HepG2 (cell line): ENCODE results near the gene MICB. TPM values are rescaled to one million over a fixed set of nuclear protein-coding genes. Genes with fewer than 3 reads are reported as not detected.

Experiments
- GATA4 ChIP-seq: sonication (generic); IDR thresholded peaks from 2 replicates; pipeline ENCODE4 v1.6.1; 2016; ENCODE audit warnings: antibody characterized with exemption, low read depth, borderline replicate concordance
- HES4 ChIP-seq: sonication (generic); formaldehyde crosslinking; IDR thresholded peaks from 2 replicates; pipeline ENCODE4 v1.9.0; 2021; ENCODE audit warnings: mild to moderate bottlenecking, missing genetic modification reagents, borderline replicate concordance
- NPAS2 ChIP-seq: sonication (generic); formaldehyde crosslinking; IDR thresholded peaks from 2 replicates; pipeline ENCODE4 v1.8.0; 2022; ENCODE audit warnings: mild to moderate bottlenecking, missing genetic modification reagents, borderline replicate concordance
- SP5 ChIP-seq: IDR thresholded peaks from 2 replicates; pipeline ENCODE4 v1.6.1; 2016; ENCODE audit warnings: low read depth, borderline replicate concordance
- ZNF20 ChIP-seq: sonication (generic); formaldehyde crosslinking; IDR thresholded peaks from 2 replicates; pipeline ENCODE4 v1.4.0; 2020; ENCODE audit warnings: mild to moderate bottlenecking, moderate library complexity, missing genetic modification reagents
- ZNF343 ChIP-seq: sonication (generic); formaldehyde crosslinking; IDR thresholded peaks from 2 replicates; pipeline ENCODE4 v1.4.0; 2020; ENCODE audit warnings: mild to moderate bottlenecking, missing genetic modification reagents
- ZNF615 ChIP-seq: sonication (generic); formaldehyde crosslinking; IDR thresholded peaks from 2 replicates; pipeline ENCODE4 v1.5.0; 2020; ENCODE audit warnings: mild to moderate bottlenecking, missing genetic modification reagents, borderline replicate concordance
- ZNF616 ChIP-seq: sonication (generic); formaldehyde crosslinking; IDR thresholded peaks from 2 replicates; pipeline ENCODE4 v1.5.0; 2020; ENCODE audit warnings: low read depth, mild to moderate bottlenecking, missing genetic modification reagents
- ZNF773 ChIP-seq: sonication (generic); formaldehyde crosslinking; IDR thresholded peaks from 2 replicates; pipeline ENCODE4 v1.4.0; 2020; ENCODE audit warnings: missing genetic modification reagents, borderline replicate concordance
- polyA plus RNA-seq, 8 experiments: library from polyadenylated mRNA; depleted of rRNA in 3 of 8; stranded (reverse) in 7 of 8; unstranded in 1 of 8; fragments of >200 nt; fragmentation: Illumina TruSeq in 4 of 8; extraction: Trizol in 4 of 8; gene quantifications; 2 replicates each; pipeline versions ENCODE4 v1.2.1 to v1.2.3, GENCODE V29; 2011 to 2016; ENCODE audit warnings: low read depth in 4 of 8, missing spikeins in 1 of 8, mixed read lengths in 1 of 8; ENCODE audit not compliant: insufficient read depth in 1 of 8
- total RNA-seq, 5 experiments: library from RNA; depleted of rRNA; stranded (reverse); fragments of >200 nt; fragmentation: Illumina TruSeq; extraction: Trizol; gene quantifications; 2 replicates each; pipeline ENCODE4 v1.2.3, GENCODE V29; 2016; ENCODE audit warnings: low read depth in 1 of 5
- TF ChIP-seq, protein P1 (sequence below): sonication (generic); formaldehyde crosslinking; IDR thresholded peaks from 2 replicates; pipeline ENCODE4 v1.4.0; 2020; ENCODE audit warnings: mild to moderate bottlenecking, missing genetic modification reagents, borderline replicate concordance
- TF ChIP-seq, protein P2 (sequence below): sonication (generic); formaldehyde crosslinking; IDR thresholded peaks from 2 replicates; pipeline ENCODE4 v1.8.0; 2022; ENCODE audit warnings: missing genetic modification reagents, mild to moderate bottlenecking, borderline replicate concordance
- TF ChIP-seq, protein P3 (sequence below): sonication (generic); formaldehyde crosslinking; IDR thresholded peaks from 2 replicates; pipeline ENCODE4 v1.4.0; 2020; ENCODE audit warnings: mild to moderate bottlenecking, missing genetic modification reagents
- TF ChIP-seq, protein P4 (sequence below): IDR thresholded peaks from 2 replicates; pipeline ENCODE4 v1.6.1; 2016; ENCODE audit warnings: low read depth

Gene MICB
- total and polyA plus RNA-seq, 2 of the 13 experiments (the other 11 are each of a cell fraction or from before 2014, with no cell fraction given), result 12.5 to 12.8 TPM

DNA sequence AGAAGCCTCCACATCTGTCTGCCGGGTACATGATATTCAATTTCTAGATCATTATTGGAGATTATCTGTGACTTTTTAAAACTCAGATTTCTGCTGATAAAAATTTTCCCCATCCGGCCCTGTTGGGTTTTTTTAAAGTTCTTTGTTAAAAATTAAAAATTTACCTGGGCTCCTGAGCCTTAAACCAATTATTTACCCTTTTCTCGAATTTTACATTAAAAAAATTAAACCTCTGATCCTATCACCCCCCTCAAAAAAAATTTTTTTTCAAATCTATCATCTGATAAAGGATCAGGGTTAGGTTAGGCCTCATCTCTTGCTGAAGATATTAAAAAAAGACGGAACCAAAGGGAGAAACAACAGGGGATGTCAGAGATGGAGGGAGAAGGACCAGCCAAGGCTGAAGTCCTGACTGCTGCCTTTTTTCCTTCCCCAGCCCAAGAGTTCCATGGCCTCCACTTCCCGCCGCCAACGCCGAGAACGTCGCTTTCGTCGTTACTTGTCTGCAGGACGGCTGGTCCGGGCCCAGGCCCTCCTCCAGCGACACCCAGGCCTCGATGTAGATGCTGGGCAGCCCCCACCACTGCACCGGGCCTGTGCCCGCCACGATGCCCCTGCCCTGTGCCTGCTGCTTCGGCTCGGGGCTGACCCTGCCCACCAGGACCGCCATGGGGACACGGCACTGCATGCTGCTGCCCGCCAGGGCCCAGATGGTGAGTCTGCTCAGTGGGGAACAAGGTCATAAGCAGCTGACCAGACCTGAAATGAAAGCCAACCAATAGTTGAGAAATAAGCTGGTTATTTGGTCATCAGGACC is 50.0 kb downstream of the MICB start (continued):
- TF ChIP-seq, protein P1, sequence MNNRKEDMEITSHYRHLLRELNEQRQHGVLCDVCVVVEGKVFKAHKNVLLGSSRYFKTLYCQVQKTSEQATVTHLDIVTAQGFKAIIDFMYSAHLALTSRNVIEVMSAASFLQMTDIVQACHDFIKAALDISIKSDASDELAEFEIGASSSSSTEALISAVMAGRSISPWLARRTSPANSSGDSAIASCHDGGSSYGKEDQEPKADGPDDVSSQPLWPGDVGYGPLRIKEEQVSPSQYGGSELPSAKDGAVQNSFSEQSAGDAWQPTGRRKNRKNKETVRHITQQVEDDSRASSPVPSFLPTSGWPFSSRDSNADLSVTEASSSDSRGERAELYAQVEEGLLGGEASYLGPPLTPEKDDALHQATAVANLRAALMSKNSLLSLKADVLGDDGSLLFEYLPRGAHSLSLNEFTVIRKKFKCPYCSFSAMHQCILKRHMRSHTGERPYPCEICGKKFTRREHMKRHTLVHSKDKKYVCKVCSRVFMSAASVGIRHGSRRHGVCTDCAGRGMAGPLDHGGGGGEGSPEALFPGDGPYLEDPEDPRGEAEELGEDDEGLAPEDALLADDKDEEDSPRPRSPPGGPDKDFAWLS (CRISPR knock-in tag), result peak; percentile 67; the same call in 1 of the 2 replicates
- TF ChIP-seq, protein P2, sequence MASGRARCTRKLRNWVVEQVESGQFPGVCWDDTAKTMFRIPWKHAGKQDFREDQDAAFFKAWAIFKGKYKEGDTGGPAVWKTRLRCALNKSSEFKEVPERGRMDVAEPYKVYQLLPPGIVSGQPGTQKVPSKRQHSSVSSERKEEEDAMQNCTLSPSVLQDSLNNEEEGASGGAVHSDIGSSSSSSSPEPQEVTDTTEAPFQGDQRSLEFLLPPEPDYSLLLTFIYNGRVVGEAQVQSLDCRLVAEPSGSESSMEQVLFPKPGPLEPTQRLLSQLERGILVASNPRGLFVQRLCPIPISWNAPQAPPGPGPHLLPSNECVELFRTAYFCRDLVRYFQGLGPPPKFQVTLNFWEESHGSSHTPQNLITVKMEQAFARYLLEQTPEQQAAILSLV (CRISPR knock-in tag), result no peak; the same call in 1 of the 2 replicates
- TF ChIP-seq HES4 (CRISPR knock-in tag) (no peak), ZNF615 (CRISPR knock-in tag) (0 out of 2 replicates have a peak, but pooled peaks have one; percentile 28), GATA4 (no peak), SP5 (no peak; the same call in 1 of the 2 replicates), NPAS2 (CRISPR knock-in tag) (no peak), ZNF773 (CRISPR knock-in tag) (no peak), ZNF616 (CRISPR knock-in tag) (no peak), ZNF20 (CRISPR knock-in tag) (0 out of 2 replicates have a peak, but pooled peaks have one; percentile 41), ZNF343 (CRISPR knock-in tag) (no peak)
- TF ChIP-seq, protein P3, sequence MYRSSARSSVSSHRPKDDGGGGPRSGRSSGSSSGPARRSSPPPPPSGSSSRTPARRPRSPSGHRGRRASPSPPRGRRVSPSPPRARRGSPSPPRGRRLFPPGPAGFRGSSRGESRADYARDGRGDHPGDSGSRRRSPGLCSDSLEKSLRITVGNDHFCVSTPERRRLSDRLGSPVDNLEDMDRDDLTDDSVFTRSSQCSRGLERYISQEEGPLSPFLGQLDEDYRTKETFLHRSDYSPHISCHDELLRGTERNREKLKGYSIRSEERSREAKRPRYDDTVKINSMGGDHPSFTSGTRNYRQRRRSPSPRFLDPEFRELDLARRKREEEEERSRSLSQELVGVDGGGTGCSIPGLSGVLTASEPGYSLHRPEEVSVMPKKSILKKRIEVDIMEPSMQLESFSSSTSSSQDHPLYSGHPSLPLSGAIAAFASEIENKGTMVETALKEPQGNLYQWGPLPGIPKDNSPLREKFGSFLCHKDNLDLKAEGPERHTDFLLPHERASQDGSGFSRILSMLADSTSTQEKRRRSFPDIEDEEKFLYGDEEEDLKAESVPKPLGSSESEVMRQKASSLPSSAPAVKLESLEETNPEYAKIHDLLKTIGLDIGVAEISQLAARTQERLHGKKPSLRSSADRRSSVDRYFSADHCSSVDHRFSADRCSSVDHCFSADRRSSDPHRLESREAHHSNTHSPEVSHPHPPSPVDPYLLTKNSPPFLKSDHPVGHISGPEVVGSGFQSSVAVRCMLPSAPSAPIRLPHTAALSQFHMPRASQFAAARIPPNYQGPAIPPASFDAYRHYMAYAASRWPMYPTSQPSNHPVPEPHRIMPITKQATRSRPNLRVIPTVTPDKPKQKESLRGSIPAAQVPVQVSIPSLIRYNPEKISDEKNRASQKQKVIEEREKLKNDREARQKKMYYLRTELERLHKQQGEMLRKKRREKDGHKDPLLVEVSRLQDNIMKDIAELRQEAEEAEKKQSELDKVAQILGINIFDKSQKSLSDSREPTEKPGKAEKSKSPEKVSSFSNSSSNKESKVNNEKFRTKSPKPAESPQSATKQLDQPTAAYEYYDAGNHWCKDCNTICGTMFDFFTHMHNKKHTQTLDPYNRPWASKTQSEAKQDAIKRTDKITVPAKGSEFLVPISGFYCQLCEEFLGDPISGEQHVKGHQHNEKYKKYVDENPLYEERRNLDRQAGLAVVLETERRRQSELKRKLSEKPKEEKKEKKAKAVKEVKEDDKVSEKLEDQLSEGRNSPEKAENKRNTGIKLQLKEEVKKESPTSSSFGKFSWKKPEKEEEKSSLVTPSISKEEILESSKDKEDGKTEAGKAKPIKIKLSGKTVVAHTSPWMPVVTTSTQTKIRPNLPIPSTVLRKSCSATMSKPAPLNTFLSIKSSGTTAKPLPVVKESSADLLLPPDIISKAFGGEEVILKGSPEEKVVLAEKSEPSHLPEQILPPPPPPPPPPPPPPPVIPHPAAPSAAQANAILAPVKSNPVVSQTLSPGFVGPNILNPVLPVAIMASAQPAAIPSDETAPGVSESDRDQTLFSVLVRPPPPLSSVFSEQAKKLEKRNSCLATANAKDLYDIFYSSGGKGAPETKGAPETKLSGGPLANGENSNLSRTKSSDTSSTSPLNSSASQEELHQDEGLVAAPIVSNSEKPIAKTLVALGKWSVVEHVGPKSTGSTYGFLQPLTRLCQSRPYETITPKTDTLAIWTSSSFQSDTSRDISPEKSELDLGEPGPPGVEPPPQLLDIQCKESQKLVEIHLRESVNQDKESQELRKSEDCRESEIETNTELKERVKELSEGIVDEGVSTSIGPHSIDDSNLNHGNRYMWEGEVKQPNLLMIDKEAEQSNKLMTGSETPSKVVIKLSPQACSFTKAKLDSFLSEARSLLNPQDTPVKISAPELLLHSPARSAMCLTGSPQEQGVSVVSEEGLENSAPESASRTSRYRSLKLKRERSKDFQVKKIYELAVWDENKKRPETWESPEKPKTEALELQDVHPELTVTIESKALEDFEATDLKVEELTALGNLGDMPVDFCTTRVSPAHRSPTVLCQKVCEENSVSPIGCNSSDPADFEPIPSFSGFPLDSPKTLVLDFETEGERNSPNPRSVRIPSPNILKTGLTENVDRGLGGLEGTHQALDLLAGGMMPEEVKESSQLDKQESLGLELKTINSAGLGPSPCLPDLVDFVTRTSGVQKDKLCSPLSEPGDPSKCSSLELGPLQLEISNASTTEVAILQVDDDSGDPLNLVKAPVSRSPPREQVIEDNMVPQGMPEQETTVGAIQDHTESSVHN (CRISPR knock-in tag), result no peak
- TF ChIP-seq, protein P4, sequence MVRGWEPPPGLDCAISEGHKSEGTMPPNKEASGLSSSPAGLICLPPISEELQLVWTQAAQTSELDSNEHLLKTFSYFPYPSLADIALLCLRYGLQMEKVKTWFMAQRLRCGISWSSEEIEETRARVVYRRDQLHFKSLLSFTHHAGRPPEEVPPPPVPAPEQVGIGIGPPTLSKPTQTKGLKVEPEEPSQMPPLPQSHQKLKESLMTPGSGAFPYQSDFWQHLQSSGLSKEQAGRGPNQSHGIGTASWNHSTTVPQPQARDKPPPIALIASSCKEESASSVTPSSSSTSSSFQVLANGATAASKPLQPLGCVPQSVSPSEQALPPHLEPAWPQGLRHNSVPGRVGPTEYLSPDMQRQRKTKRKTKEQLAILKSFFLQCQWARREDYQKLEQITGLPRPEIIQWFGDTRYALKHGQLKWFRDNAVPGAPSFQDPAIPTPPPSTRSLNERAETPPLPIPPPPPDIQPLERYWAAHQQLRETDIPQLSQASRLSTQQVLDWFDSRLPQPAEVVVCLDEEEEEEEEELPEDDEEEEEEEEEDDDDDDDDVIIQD (CRISPR knock-in tag), result no peak
